Stimulated activated CD4-positive, alpha-beta T cell treated with anti-CD3 and anti-CD28 coated beads, Interleukin-12 subunit alpha, Interleukin-12 subunit beta, amount 100 ng/mL, for 4 hours (primary cell): ENCODE results near the gene KNDC1.
"Not testable (repeated sequence)": the region's sequence is repeated elsewhere in the genome, so short reads cannot be mapped to it uniquely, and the experiment has no call there.

Experiments
- DNase-seq: peaks from one replicate; pipeline ENCODE4 v3.0.0-alpha.2; 2020

KNDC1 gene

DNA sequence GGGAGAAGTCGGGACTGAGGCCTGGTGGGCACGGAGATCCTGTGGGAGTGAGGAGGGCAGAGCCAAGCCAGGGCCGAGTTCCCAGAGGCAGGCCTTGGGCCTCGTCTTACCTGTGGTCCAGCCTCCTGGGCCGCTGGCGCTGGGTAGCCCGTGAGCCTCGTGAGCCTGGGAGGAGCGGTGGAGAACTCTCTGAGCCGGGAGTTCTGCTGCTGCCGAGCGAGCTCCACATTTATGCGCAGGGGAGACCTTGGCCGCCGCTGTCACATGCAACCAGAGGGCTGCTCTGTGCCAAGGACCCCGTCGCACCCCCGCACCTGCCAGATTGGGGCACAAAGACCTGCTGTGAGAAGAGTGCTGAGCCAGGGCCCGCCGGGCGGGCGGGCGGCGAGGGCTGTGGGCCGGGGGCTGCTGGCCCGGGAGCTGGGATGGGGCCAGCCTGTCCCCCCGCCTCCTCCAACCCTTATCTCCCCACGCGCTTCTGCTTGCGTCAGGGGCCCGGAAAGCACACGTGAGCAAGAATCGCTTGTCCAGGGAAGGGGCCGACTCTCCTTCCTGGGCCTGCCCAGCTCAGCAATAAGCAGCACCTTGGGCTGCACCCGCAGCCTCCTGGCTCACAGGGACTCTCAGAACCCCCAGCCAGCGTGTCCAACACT, 87.8 kb downstream of the KNDC1 start:
- DNase-seq = no peak

- DNase-seq = no peak
Observed at GRCh38 chr10:133248334-133248715, 88.3 kb downstream of the KNDC1 start.

GRCh38 chr10:133249094-133249780, 89.2 kb downstream of the KNDC1 start:
- no peak for DNase-seq

- DNase-seq = no peak
Observed at GRCh38 chr10:133249975-133250754, 90.1 kb downstream of the KNDC1 start.

GRCh38 chr10:133251388-133252222, 91.6 kb downstream of the KNDC1 start:
- no peak for DNase-seq

GRCh38 chr10:133252223-133252552, 92.2 kb downstream of the KNDC1 start:
- DNase-seq = no peak

DNA sequence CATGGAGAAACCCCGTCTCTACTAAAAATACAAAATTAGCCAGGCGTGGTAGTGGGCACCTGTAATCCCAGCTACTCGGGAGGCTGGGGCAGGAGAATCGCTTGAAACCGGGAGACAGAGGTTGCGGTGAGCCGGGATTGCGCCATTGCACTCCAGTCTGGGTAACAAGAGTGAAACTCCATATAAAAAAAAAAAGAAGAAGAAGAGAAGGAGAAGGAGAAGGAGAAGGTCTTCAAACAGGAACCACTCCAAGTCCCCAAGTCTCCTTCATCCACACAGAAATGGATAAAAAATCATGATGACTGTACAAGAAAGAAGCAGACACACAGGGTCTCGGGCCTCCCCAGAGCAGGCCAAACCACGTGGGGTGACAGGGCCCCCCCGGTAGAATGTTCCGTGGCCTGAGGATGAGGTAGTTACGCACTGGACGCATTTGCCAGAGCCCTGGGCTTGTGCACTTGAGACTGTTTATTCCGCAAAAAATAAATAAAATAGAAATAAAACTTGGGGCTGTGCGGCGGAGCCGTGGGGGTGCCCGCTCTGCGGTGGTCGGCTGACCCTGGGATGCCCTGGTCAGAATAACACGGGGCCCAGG, 93.4 kb downstream of the KNDC1 start:
- DNase-seq = no peak

DNA sequence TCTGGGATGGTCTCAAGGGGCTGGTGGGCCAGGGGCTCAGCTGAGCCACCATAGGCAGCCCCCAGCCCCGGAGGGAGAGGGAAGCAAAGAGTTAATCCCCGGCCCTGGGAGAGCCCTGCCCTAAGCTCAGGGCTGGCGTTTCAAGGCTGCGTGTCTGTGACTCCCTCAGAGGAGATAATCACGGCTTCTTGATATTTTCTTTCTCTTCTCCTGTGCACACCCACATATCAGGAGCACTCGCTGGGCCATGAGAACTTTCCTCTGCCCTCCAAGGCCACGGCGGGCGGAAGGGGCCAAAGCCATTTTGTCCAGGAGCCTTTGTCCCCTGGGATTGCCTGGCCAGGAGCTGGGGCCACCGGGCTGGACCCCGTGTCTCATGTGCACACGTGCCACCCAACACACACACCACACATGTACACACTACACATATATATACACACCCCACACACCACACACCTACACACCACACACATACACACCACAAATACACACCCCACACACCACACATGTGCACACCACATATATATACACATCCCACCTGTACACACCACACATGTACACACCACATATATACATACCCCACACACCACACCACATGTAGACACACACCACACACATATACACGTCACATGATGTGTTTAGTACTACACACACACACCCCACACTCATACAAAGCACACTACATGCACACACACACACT, 94.6 kb downstream of the KNDC1 start:
- no peak for DNase-seq

DNA sequence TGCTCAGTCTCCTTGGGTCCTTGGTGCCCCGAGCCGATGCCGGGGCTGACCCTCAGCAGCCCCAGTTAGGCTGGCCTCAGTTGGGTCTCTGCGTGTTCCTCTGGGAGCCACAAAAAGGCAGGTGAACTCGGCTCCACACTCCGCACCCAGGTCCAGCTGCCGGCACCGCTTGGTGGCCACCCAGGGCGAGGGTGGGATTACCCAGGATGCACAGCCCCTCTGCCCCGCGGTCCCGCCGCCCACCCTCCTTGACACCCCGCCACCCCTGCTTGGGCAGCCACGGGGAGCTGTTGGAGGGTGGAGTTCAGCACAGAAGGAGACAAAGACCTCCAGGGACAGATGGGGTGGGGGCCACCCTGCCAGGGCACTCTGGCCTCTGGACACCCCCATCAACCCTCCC, 95.3 kb downstream of the KNDC1 start:
- no peak for DNase-seq

- no peak for DNase-seq
Observed at GRCh38 chr10:133257489-133258065, 97.6 kb downstream of the KNDC1 start.

DNA sequence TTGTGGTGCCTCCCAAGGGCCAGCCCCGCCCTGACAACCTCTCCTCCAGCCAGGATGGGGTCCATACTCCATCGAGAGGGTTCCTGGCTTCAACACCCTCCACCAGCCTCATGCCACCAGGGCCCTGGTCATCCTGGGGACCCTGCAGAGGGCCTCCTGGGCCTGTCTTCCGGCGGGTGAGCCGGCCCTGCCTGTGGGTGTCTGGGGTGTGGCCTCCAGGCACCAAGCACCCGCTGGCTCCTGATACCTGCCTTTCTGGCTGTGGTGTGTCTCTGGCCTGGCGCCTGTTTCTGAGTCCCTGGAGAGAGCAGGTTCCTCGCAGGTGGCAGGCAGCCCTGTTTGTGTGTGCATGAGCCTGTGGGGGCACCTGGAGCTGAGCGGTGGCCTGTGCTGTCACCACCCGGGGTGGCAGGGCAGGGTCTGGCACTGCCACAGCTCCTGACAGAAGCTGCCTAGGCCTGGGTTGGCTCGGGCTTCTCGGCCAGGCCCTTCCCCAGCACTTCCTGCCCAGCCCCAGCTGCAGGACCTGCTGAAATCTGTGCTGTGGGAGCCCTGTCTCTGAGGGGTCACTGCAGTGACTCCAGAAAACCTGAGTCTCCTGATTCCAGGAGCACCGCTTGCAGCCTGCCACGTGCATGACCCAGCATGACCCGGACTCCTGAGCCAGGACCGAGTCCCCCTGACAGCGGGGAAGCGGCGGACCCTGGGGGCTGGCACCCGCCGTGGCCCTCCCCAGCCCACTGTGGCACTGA, 98.2 kb downstream of the KNDC1 start:
- no peak for DNase-seq

- DNase-seq = peak; percentile 70
Observed at GRCh38 chr10:133258818-133259601, 99.0 kb downstream of the KNDC1 start.

DNA sequence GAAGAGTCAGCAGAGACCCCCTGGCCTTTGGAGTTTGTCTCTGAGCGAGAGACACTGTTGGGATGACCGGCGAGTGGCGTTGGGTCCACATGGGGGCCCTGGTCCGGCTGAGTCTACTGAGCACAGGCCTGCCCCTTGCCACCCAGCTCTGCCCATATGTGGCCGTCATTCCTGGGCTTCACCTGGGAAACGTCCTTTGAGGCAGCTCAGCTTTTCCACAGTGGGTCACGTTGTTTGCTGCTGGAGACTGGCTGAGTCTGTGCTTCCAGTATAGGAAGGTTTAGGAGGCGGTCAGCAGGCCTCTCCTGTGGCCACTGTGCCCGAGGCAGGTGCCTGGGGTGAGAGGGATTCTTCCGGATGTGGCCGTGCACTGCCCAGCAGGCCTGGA, 99.6 kb downstream of the KNDC1 start:
- no peak for DNase-seq

- DNase-seq = peak; percentile 62
Observed at GRCh38 chr10:133260895-133261725, 101.1 kb downstream of the KNDC1 start.

DNA sequence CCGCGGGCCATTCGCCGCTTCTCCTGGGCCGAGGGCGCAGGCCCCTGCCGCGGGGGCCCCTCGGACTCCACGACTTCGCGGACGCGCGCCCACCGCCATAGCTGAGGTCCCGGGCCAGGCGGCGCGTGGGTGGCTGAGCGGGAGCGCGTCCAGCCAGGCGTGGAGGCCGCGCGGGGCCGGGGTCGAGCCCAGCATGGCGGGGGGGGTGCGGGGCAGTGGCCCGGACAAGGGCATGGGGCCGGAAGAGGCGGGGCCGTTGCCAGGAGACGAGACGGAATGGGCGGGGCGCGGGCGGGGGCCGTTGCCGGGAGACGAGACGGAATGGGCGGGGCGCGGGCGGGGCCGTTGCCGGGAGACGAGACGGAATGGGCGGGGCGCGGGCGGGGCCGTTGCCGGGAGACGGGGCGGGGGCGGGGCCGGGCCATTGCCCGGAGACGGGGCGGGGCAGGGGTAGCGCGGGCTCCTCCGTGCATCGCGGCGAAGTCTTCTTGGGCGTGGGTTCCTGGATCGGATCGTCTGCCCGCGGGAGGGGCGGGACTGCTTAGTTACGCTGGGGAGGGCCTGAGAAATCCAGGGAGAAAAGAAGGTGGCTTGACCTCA, 101.8 kb downstream of the KNDC1 start:
- peak; percentile 80 for DNase-seq

DNA sequence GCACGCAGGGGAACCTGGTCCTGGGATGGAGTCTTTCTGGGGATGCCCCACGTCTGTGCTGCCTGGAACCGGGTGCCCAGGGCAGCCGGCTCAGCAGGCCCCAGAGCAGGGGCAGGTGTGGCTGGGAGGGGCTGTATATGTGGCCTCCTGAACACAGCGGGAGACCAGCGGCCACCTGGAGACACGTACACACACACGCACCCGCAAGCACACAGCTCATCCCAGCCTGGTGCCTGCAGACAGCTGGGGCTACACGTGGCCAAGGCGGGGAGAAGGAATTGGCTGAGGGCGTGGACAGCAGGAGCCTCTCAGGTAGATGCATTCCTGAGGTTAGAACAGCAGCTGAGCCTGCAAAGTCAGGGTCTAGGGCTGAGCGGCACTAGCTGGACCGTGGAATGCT, 102.7 kb downstream of the KNDC1 start:
- DNase-seq = no peak

DNA sequence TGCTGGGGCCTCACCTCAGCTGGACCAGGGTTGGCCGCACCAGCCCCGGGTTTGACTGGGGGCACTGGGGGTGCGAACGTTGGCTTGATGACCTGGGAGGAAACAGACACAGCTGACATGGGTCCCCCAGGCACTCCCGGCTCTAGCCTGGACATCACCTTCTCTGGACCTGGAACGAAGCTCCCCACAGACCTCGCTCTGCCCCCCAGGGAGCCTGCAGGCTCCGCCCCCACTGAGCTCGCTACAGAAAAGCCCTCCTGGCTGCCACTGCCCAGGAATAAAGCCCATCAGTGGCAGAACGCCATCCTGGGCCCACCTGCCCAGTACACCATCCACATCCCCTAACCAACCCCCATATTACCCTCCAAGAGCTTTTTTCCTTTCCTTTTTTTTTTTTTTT, 103.7 kb downstream of the KNDC1 start:
- DNase-seq = no peak

DNA sequence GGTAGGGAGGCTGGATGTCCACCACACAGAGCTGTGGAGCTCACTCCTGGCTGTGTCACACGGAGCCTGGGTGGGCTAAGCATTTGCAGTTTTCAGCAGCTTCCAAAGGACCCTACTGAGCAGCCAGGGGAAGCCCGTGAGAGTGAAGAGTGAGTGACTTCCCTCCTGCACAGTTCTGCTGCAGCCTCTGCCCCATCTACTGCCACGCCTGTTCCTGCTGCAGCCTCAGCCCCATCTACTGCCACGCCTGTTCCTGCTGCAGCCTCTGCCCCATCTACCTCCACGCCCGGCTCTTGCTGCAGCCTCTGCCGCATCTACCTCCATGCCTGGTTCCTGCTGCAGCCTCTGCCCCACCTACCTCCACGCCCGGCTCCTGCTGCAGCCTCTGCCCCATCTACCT, 104.4 kb downstream of the KNDC1 start:
- no peak for DNase-seq

- not testable (repeated sequence) for DNase-seq
Observed at GRCh38 chr10:133265052-133265451, 105.0 kb downstream of the KNDC1 start.
